ENCODE measurements around the gene ZNF878. TPM values are rescaled to one million over a fixed set of nuclear protein-coding genes. Genes with fewer than 3 reads are reported as not detected.

ZNF878 gene
- total and polyA plus RNA-seq, 2 of the 13 experiments (the other 11 are each of a cell fraction or from before 2014, with no cell fraction given), result 0.46 to 5.2 TPM

DNA sequence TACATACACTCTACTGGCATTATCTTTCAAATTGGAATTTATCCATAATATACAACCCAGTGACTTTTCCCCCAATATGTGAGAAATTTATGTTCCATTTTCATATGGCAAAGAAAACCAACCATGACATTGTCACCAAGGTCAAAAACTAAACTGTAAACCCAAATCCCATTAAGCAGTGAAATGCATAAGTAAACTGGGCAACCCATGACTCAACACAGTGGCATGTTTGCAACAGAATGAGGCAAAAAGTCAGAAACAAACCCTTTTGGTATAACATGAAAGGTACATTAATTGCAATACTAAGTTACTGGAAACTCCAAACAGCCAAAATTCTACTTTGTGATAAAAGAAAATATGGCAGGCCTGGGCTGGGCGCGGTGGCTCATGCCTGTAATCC is 4.9 kb downstream of the ZNF878 start (continued):
- TF ChIP-seq, protein P1, sequence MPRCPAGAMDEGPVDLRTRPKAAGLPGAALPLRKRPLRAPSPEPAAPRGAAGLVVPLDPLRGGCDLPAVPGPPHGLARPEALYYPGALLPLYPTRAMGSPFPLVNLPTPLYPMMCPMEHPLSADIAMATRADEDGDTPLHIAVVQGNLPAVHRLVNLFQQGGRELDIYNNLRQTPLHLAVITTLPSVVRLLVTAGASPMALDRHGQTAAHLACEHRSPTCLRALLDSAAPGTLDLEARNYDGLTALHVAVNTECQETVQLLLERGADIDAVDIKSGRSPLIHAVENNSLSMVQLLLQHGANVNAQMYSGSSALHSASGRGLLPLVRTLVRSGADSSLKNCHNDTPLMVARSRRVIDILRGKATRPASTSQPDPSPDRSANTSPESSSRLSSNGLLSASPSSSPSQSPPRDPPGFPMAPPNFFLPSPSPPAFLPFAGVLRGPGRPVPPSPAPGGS (CRISPR knock-in tag; IDR thresholded peaks at IDR 0.05), result no peak
- TF ChIP-seq, protein P2, sequence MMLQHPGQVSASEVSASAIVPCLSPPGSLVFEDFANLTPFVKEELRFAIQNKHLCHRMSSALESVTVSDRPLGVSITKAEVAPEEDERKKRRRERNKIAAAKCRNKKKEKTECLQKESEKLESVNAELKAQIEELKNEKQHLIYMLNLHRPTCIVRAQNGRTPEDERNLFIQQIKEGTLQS (CRISPR knock-in tag; IDR thresholded peaks at IDR 0.05), result peak; percentile 59
- TF ChIP-seq LCORL (IDR thresholded peaks at IDR 0.05) (peak; percentile 70; the same call in 1 of the 2 replicates), LCORL (CRISPR knock-in tag; IDR thresholded peaks at IDR 0.05) (peak; percentile 52; the same call in 1 of the 2 replicates), FOXA3 (CRISPR knock-in tag; IDR thresholded peaks at IDR 0.05) (peak; percentile 78), HNF4A (CRISPR knock-in tag; IDR thresholded peaks at IDR 0.05) (0 out of 2 replicates have a peak, but pooled peaks have one; percentile 9), FOSL1 (CRISPR knock-in tag; IDR thresholded peaks at IDR 0.05; ENCODE audit: borderline replicate concordance) (peak; percentile 84), FOXO1 (CRISPR knock-in tag; IDR thresholded peaks at IDR 0.05) (peak; percentile 16; the same call in 1 of the 2 replicates), ZNF441 (CRISPR knock-in tag; IDR thresholded peaks at IDR 0.05; ENCODE audit: borderline replicate concordance) (0 out of 2 replicates have a peak, but pooled peaks have one; percentile 33), KLF6 (CRISPR knock-in tag; IDR thresholded peaks at IDR 0.05) (0 out of 2 replicates have a peak, but pooled peaks have one; percentile 22), MIXL1 (CRISPR knock-in tag; IDR thresholded peaks at IDR 0.05) (peak; percentile 92), GATAD2A (CRISPR knock-in tag; IDR thresholded peaks at IDR 0.05) (peak; percentile 67), ZNF12 (CRISPR knock-in tag; IDR thresholded peaks at IDR 0.05) (no peak), ZNF644 (CRISPR knock-in tag; IDR thresholded peaks at IDR 0.05; ENCODE audit: low read depth) (peak; percentile 68), NFATC3 (CRISPR knock-in tag; IDR thresholded peaks at IDR 0.05) (no peak), SAP130 (CRISPR knock-in tag; IDR thresholded peaks at IDR 0.05; ENCODE audit: low read depth) (peak; percentile 68), PPARG (CRISPR knock-in tag; conservative IDR thresholded peaks at IDR 0.05) (peak; percentile 94), ZNF703 (CRISPR knock-in tag; IDR thresholded peaks at IDR 0.05; ENCODE audit: borderline replicate concordance) (no peak)
- TF ChIP-seq, protein P3, sequence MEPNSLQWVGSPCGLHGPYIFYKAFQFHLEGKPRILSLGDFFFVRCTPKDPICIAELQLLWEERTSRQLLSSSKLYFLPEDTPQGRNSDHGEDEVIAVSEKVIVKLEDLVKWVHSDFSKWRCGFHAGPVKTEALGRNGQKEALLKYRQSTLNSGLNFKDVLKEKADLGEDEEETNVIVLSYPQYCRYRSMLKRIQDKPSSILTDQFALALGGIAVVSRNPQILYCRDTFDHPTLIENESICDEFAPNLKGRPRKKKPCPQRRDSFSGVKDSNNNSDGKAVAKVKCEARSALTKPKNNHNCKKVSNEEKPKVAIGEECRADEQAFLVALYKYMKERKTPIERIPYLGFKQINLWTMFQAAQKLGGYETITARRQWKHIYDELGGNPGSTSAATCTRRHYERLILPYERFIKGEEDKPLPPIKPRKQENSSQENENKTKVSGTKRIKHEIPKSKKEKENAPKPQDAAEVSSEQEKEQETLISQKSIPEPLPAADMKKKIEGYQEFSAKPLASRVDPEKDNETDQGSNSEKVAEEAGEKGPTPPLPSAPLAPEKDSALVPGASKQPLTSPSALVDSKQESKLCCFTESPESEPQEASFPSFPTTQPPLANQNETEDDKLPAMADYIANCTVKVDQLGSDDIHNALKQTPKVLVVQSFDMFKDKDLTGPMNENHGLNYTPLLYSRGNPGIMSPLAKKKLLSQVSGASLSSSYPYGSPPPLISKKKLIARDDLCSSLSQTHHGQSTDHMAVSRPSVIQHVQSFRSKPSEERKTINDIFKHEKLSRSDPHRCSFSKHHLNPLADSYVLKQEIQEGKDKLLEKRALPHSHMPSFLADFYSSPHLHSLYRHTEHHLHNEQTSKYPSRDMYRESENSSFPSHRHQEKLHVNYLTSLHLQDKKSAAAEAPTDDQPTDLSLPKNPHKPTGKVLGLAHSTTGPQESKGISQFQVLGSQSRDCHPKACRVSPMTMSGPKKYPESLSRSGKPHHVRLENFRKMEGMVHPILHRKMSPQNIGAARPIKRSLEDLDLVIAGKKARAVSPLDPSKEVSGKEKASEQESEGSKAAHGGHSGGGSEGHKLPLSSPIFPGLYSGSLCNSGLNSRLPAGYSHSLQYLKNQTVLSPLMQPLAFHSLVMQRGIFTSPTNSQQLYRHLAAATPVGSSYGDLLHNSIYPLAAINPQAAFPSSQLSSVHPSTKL (CRISPR knock-in tag; IDR thresholded peaks at IDR 0.05), result peak; percentile 76
- TF ChIP-seq, protein P4, sequence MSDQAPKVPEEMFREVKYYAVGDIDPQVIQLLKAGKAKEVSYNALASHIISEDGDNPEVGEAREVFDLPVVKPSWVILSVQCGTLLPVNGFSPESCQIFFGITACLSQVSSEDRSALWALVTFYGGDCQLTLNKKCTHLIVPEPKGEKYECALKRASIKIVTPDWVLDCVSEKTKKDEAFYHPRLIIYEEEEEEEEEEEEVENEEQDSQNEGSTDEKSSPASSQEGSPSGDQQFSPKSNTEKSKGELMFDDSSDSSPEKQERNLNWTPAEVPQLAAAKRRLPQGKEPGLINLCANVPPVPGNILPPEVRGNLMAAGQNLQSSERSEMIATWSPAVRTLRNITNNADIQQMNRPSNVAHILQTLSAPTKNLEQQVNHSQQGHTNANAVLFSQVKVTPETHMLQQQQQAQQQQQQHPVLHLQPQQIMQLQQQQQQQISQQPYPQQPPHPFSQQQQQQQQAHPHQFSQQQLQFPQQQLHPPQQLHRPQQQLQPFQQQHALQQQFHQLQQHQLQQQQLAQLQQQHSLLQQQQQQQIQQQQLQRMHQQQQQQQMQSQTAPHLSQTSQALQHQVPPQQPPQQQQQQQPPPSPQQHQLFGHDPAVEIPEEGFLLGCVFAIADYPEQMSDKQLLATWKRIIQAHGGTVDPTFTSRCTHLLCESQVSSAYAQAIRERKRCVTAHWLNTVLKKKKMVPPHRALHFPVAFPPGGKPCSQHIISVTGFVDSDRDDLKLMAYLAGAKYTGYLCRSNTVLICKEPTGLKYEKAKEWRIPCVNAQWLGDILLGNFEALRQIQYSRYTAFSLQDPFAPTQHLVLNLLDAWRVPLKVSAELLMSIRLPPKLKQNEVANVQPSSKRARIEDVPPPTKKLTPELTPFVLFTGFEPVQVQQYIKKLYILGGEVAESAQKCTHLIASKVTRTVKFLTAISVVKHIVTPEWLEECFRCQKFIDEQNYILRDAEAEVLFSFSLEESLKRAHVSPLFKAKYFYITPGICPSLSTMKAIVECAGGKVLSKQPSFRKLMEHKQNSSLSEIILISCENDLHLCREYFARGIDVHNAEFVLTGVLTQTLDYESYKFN (CRISPR knock-in tag; conservative IDR thresholded peaks at IDR 0.05), result peak; percentile 66
- TF ChIP-seq, protein P5, sequence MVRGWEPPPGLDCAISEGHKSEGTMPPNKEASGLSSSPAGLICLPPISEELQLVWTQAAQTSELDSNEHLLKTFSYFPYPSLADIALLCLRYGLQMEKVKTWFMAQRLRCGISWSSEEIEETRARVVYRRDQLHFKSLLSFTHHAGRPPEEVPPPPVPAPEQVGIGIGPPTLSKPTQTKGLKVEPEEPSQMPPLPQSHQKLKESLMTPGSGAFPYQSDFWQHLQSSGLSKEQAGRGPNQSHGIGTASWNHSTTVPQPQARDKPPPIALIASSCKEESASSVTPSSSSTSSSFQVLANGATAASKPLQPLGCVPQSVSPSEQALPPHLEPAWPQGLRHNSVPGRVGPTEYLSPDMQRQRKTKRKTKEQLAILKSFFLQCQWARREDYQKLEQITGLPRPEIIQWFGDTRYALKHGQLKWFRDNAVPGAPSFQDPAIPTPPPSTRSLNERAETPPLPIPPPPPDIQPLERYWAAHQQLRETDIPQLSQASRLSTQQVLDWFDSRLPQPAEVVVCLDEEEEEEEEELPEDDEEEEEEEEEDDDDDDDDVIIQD (CRISPR knock-in tag; IDR thresholded peaks at IDR 0.05; ENCODE audit: low read depth), result peak; percentile 80; the same call in 1 of the 2 replicates
